IMR-90 (cell line): ENCODE measurements around the gene CANT1. TPM values are rescaled to one million over a fixed set of nuclear protein-coding genes. Genes with fewer than 3 reads are reported as not detected.

Experiments
- ATAC-seq: fragments of 200-7000 bp; cut with Tn5 transposase; 2 replicates; pipeline ENCODE4 v1.9.1; 2020; ENCODE audit warnings: low read depth, mild to moderate bottlenecking, moderate library complexity
- BruUV-seq: library from RNA; stranded (reverse); fragments of 400-500 nt; replicated peaks from 2 replicates; lab custom pipeline; 2021; lab: Mats Ljungman, UMichigan
- CTCF ChIA-PET: fragments of 300-600 bp; formaldehyde crosslinking; extraction: SDS; loops from one replicate; lab custom pipeline; 2021; ENCODE audit warnings: antibody characterized with exemption; lab: Yijun Ruan, JAX
- POLR2A ChIA-PET: fragments of 300-600 bp; sonication (Branson Sonifier 250); formaldehyde crosslinking; loops from one replicate; lab custom pipeline; 2022; ENCODE audit warnings: antibody characterized with exemption; ENCODE audit not compliant: unreplicated experiment; lab: Charles Lee
- DNase-seq: peaks from one replicate; pipeline ENCODE4 v3.0.0; 2013
- H2AFZ ChIP-seq: replicated peaks from 2 replicates; pipeline ENCODE3; 2013; ENCODE audit warnings: low read length, mild to moderate bottlenecking; ENCODE audit not compliant: poor library complexity
- H2AK5ac ChIP-seq: 2 replicates; pipeline ENCODE4 v1.6.1; 2013; ENCODE audit warnings: low read depth, low read length, inconsistent platforms
- H2AK9ac ChIP-seq: replicated peaks from 2 replicates; pipeline ENCODE3; 2013; ENCODE audit warnings: mild to moderate bottlenecking, low read depth, low read length, moderate library complexity; ENCODE audit not compliant: poor library complexity
- H2BK120ac ChIP-seq: 2 replicates; pipeline ENCODE4 v1.6.1; 2013; ENCODE audit warnings: low read depth, low read length, inconsistent platforms
- H2BK15ac ChIP-seq: 3 replicates; pipeline ENCODE4 v1.6.1; 2013; ENCODE audit warnings: low read depth, low read length, inconsistent platforms
- H2BK20ac ChIP-seq: 2 replicates; pipeline ENCODE4 v1.6.1; 2013; ENCODE audit warnings: low read depth, mild to moderate bottlenecking, inconsistent platforms, low read length, moderate library complexity
- H2BK5ac ChIP-seq: 2 replicates; pipeline ENCODE4 v1.6.1; 2013; ENCODE audit warnings: mild to moderate bottlenecking, low read depth, low read length, inconsistent platforms; ENCODE audit not compliant: poor library complexity, severe bottlenecking
- H3K14ac ChIP-seq: replicated peaks from 2 replicates; pipeline ENCODE4 v1.6.1; 2013; ENCODE audit warnings: low read depth, low read length, inconsistent platforms
- H3K18ac ChIP-seq: 2 replicates; pipeline ENCODE4 v1.6.1; 2013; ENCODE audit warnings: low read depth, low read length, control low read depth
- H3K23ac ChIP-seq: 2 replicates; pipeline ENCODE4 v1.6.1; 2013; ENCODE audit warnings: low read depth, low read length, inconsistent platforms
- H3K27ac ChIP-seq: 2 replicates; pipeline ENCODE4 v1.5.1; 2013; ENCODE audit warnings: mild to moderate bottlenecking, control low read depth, low read length; ENCODE audit not compliant: insufficient read depth
- H3K27me3 ChIP-seq: 2 replicates; pipeline ENCODE4 v1.6.1; 2013; ENCODE audit warnings: low read length; ENCODE audit not compliant: control insufficient read depth, insufficient read depth
- H3K36me3 ChIP-seq: 2 replicates; pipeline ENCODE4 v1.6.1; 2013; ENCODE audit warnings: low read length, mixed read lengths; ENCODE audit not compliant: control insufficient read depth, insufficient read depth
- H3K4ac ChIP-seq: 2 replicates; pipeline ENCODE4 v1.6.1; 2013; ENCODE audit warnings: low read depth, low read length, inconsistent platforms
- H3K4me1 ChIP-seq: 2 replicates; pipeline ENCODE4 v1.6.1; 2013; ENCODE audit warnings: low read length, mixed read lengths; ENCODE audit not compliant: control insufficient read depth, insufficient read depth
- H3K4me2 ChIP-seq: 2 replicates; pipeline ENCODE4 v1.6.1; 2013; ENCODE audit warnings: low read depth, mild to moderate bottlenecking, control low read depth, low read length, moderate library complexity
- H3K4me3 ChIP-seq: 2 replicates; pipeline ENCODE4 v1.5.1; 2013; ENCODE audit warnings: low read depth, mild to moderate bottlenecking, control low read depth, low read length, moderate library complexity; ENCODE audit not compliant: insufficient read depth
- H3K56ac ChIP-seq: 2 replicates; pipeline ENCODE4 v1.6.1; 2013; ENCODE audit warnings: low read length, inconsistent platforms; ENCODE audit not compliant: insufficient read depth; ENCODE audit errors: extremely low read depth
- H3K79me1 ChIP-seq, 2 experiments: 2 replicates each; pipeline ENCODE4 v1.6.1; 2013; ENCODE audit warnings: low read length in 2 of 2, inconsistent platforms in 1 of 2, low read depth in 1 of 2
- H3K9ac ChIP-seq: 2 replicates; pipeline ENCODE4 v1.6.1; 2013; ENCODE audit warnings: low read depth, low read length, control low read depth
- H3K9me1 ChIP-seq: 2 replicates; pipeline ENCODE4 v1.6.1; 2013; ENCODE audit warnings: low read length, inconsistent platforms; ENCODE audit not compliant: insufficient read depth
- H3K9me3 ChIP-seq: 2 replicates; pipeline ENCODE4 v1.6.1; 2013; ENCODE audit warnings: low read length; ENCODE audit not compliant: control insufficient read depth, insufficient read depth
- H4K20me1 ChIP-seq: 2 replicates; pipeline ENCODE4 v1.6.1; 2013; ENCODE audit warnings: low read length, inconsistent platforms; ENCODE audit not compliant: insufficient read depth
- H4K5ac ChIP-seq: 2 replicates; pipeline ENCODE4 v1.6.1; 2013; ENCODE audit warnings: mild to moderate bottlenecking, low read depth, low read length, control low read depth
- H4K8ac ChIP-seq, 2 experiments: 2 replicates each; pipeline ENCODE4 v1.6.1; 2013; ENCODE audit warnings: low read depth in 2 of 2, low read length in 2 of 2, control low read depth in 1 of 2, inconsistent platforms in 1 of 2
- H4K91ac ChIP-seq: 2 replicates; pipeline ENCODE4 v1.6.1; 2013; ENCODE audit warnings: low read depth, low read length, inconsistent platforms; ENCODE audit not compliant: insufficient read depth
- BHLHE40 ChIP-seq: fragments of 150-350 bp; IDR thresholded peaks from 2 replicates; pipeline ENCODE4 v1.6.1; 2016; ENCODE audit warnings: mild to moderate bottlenecking, low read depth, low read length
- CEBPB ChIP-seq: IDR thresholded peaks from 2 replicates; pipeline ENCODE4 v1.6.1; 2012; ENCODE audit warnings: low read depth, low read length, improper control_type of control experiment
- CHD1 ChIP-seq: IDR thresholded peaks from 2 replicates; pipeline ENCODE4 v1.6.1; 2012; ENCODE audit warnings: low read depth, low read length, improper control_type of control experiment
- FOS ChIP-seq: fragments of 150-350 bp; IDR thresholded peaks from 2 replicates; pipeline ENCODE4 v1.6.1; 2016; ENCODE audit warnings: low read depth, low read length
- MAFK ChIP-seq: IDR thresholded peaks from 2 replicates; pipeline ENCODE4 v1.6.1; 2012; ENCODE audit warnings: low read depth, low read length, improper control_type of control experiment
- MAZ ChIP-seq: IDR thresholded peaks from 2 replicates; pipeline ENCODE4 v1.6.1; 2012; ENCODE audit warnings: low read depth, mild to moderate bottlenecking, low read length, improper control_type of control experiment, moderate library complexity, borderline replicate concordance
- MXI1 ChIP-seq: IDR thresholded peaks from 2 replicates; pipeline ENCODE4 v1.6.1; 2012; ENCODE audit warnings: low read depth, mild to moderate bottlenecking, low read length, moderate library complexity, borderline replicate concordance
- POLR2A ChIP-seq: IDR thresholded peaks from 2 replicates; pipeline ENCODE4 v1.6.1; 2012; ENCODE audit warnings: mild to moderate bottlenecking, low read depth, low read length
- RAD21 ChIP-seq: IDR thresholded peaks from 2 replicates; pipeline ENCODE4 v1.6.1; 2012; ENCODE audit warnings: low read length, improper control_type of control experiment
- RCOR1 ChIP-seq: IDR thresholded peaks from 2 replicates; pipeline ENCODE4 v1.6.1; 2012; ENCODE audit warnings: mild to moderate bottlenecking, low read length, improper control_type of control experiment; ENCODE audit not compliant: insufficient replicate concordance
- RFX5 ChIP-seq: IDR thresholded peaks from 2 replicates; pipeline ENCODE4 v1.8.0; 2012; ENCODE audit warnings: low read depth, mild to moderate bottlenecking, low read length, moderate library complexity
- SMC3 ChIP-seq: fragments of 150-350 bp; IDR thresholded peaks from 2 replicates; pipeline ENCODE4 v1.6.1; 2016; ENCODE audit warnings: low read depth, mild to moderate bottlenecking, antibody characterized with exemption, low read length, moderate library complexity
- whole genome bisulfite sequencing, 2 experiments: methylation state at CpG; one replicate each; pipeline versions ENCODE4 v1.1.5 to v1.1.7; 2013; ENCODE audit warnings: missing lambda C conversion rate in 2 of 2; ENCODE audit not compliant: insufficient read length in 1 of 2; ENCODE audit errors: extremely low coverage in 2 of 2; 5-methylcytosine and 5-hydroxymethylcytosine counted together
- dilution Hi-C: fragments of 300-500 bp; cut with HindIII; formaldehyde crosslinking; loops from one replicate; pipeline ENCODE4 v1.14.3; 2018; ENCODE audit warnings: low sequenced_read_pairs; ENCODE audit not compliant: unreplicated experiment
- in situ Hi-C: fragments of 300-500 bp; cut with MboI; formaldehyde crosslinking; loops from 3 replicates; pipeline ENCODE4 v1.14.3; 2019; ENCODE audit warnings: low sequenced_read_pairs, inconsistent platforms, mixed read lengths
- intact Hi-C: fragments of 100-400 bp; cut with micrococcal nuclease; formaldehyde crosslinking; loops from 2 replicates; pipeline ENCODE4 v1.10.0; 2022
- polyA plus RNA-seq, 3 experiments: library from polyadenylated mRNA; depleted of rRNA; stranded (reverse); fragments of >200 nt; gene quantifications; 2 replicates each; pipeline ENCODE4 v1.2.3, GENCODE V29; 2012; ENCODE audit warnings: low replicate concordance in 1 of 3
- total RNA-seq: library from RNA; depleted of rRNA; stranded (reverse); fragments of >200 nt; gene quantifications from 2 replicates; pipeline ENCODE4 v1.2.3, GENCODE V29; 2012
- TF ChIP-seq, protein P1 (sequence below): fragments of 150-350 bp; IDR thresholded peaks from 2 replicates; pipeline ENCODE4 v1.6.1; 2017; ENCODE audit warnings: mild to moderate bottlenecking, antibody characterized with exemption, low read length, low read depth
- TF ChIP-seq, protein P2 (sequence below): conservative IDR thresholded peaks from 2 replicates; pipeline ENCODE4 v1.5.1; 2012; ENCODE audit warnings: mild to moderate bottlenecking, low read depth, low read length, improper control_type of control experiment
- TF ChIP-seq, protein P3 (sequence below): fragments of 150-350 bp; IDR thresholded peaks from 2 replicates; pipeline ENCODE4 v1.6.1; 2016; ENCODE audit warnings: low read depth, mild to moderate bottlenecking, low read length, moderate library complexity, borderline replicate concordance

Gene CANT1
- total and polyA plus RNA-seq, 2 of the 4 experiments (the other 2 are of a cell fraction): 51.8 to 73.4 TPM

DNA sequence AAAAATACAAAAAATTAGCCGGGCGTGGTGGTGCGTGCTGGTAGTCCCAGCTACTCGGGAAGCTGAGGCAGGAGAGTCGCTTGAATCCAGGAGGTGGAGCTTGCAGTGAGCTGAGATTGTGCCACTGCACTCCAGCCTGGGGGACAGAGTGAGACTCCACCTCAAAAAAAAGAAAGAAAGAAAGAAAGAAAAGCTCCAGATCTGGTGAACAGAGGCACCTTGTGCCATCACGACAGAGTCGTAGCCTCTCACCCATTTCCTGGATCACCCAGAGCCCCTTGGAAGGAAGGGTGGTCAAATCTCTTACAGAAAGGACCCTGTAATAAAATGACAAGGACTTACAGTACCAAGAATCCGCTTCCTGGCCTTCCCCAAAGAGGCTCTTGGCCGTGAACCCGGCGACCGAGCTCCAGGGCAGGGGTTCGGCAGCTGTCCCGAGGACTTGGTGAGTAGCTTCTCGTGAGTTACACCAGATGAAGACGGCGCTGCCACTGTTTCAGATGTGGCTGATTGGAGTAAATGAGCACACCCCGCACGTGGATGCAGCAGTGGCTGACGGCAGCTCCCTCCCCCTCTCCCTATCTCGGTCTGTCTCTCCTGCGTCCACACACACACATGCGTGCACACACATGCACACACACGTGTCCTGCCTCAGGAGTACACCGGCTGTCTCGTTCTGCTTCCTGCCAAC lies 43.3 kb downstream of the CANT1 start:
- no peak overlapping the region for H3K4me3 ChIP-seq
- peaks cover 0 to 17% of the 10 kb centered on the region in 2 experiments; a peak in 2 of 4 replicates for H3K79me1 ChIP-seq
- H4K8ac ChIP-seq: no peak overlapping the region
- no peaks in the 10 kb centered on the region for H3K27me3 ChIP-seq
- H3K36me3 ChIP-seq: peaks cover 17% of the 10 kb centered on the region; the same call in 1 of the 2 replicates
- H3K56ac ChIP-seq: no peak overlapping the region
- H2AK9ac ChIP-seq: no peak overlapping the region
- H3K18ac ChIP-seq: no peak overlapping the region
- H2BK120ac ChIP-seq: no peak overlapping the region
- no peak overlapping the region for H2BK5ac ChIP-seq
- in situ Hi-C loops (loop anchor here (5.0 to 25.0 kb wide), 2 partner anchors 104 to 479 kb away; no protein-coding TSS in a partner anchor), intact Hi-C loops (no loop called here), dilution Hi-C loops (no loop called here)
- no peak overlapping the region for H4K91ac ChIP-seq
- no peak overlapping the region for H3K14ac ChIP-seq
- POLR2A ChIA-PET: interaction anchor here (0.8 kb wide), 1 partner anchor 33 kb away, joined by 5 read pairs; no protein-coding TSS in a partner anchor
- H2BK15ac ChIP-seq: no peak overlapping the region
- TF ChIP-seq RCOR1 (no peak), MAFK (no peak), RFX5 (no peak), BHLHE40 (no peak), SMC3 (no peak), MAZ (no peak), MXI1 (no peak), FOS (no peak), CEBPB (no peak), CHD1 (no peak), POLR2A (no peak), RAD21 (no peak)
- TF ChIP-seq, protein P1, sequence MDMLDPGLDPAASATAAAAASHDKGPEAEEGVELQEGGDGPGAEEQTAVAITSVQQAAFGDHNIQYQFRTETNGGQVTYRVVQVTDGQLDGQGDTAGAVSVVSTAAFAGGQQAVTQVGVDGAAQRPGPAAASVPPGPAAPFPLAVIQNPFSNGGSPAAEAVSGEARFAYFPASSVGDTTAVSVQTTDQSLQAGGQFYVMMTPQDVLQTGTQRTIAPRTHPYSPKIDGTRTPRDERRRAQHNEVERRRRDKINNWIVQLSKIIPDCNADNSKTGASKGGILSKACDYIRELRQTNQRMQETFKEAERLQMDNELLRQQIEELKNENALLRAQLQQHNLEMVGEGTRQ: no peak
- TF ChIP-seq, protein P2, sequence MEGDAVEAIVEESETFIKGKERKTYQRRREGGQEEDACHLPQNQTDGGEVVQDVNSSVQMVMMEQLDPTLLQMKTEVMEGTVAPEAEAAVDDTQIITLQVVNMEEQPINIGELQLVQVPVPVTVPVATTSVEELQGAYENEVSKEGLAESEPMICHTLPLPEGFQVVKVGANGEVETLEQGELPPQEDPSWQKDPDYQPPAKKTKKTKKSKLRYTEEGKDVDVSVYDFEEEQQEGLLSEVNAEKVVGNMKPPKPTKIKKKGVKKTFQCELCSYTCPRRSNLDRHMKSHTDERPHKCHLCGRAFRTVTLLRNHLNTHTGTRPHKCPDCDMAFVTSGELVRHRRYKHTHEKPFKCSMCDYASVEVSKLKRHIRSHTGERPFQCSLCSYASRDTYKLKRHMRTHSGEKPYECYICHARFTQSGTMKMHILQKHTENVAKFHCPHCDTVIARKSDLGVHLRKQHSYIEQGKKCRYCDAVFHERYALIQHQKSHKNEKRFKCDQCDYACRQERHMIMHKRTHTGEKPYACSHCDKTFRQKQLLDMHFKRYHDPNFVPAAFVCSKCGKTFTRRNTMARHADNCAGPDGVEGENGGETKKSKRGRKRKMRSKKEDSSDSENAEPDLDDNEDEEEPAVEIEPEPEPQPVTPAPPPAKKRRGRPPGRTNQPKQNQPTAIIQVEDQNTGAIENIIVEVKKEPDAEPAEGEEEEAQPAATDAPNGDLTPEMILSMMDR: no peak
- TF ChIP-seq, protein P3, sequence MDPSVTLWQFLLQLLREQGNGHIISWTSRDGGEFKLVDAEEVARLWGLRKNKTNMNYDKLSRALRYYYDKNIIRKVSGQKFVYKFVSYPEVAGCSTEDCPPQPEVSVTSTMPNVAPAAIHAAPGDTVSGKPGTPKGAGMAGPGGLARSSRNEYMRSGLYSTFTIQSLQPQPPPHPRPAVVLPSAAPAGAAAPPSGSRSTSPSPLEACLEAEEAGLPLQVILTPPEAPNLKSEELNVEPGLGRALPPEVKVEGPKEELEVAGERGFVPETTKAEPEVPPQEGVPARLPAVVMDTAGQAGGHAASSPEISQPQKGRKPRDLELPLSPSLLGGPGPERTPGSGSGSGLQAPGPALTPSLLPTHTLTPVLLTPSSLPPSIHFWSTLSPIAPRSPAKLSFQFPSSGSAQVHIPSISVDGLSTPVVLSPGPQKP: no peak
- no peak overlapping the region for H3K23ac ChIP-seq
- H2BK20ac ChIP-seq: no peak overlapping the region
- no peaks in the 10 kb centered on the region for H3K9me1 ChIP-seq
- no peak for ATAC-seq
- 0 out of 2 replicates have a peak overlapping the region, but pooled peaks have one; percentile 14 for H2AK5ac ChIP-seq
- CTCF ChIA-PET: no interaction called here
- no peak overlapping the region for H4K5ac ChIP-seq
- no peaks in the 10 kb centered on the region for H3K9me3 ChIP-seq
- no peak for DNase-seq
- no peak overlapping the region for H3K4ac ChIP-seq
- H2AFZ ChIP-seq: no peak overlapping the region
- no peak overlapping the region for H3K9ac ChIP-seq
- H4K20me1 ChIP-seq: peaks cover 5% of the 10 kb centered on the region; the same call in 1 of the 2 replicates
- BruUV-seq: no TSS peak
- peaks cover 2% of the 10 kb centered on the region; the same call in 1 of the 2 replicates for H3K4me1 ChIP-seq
- no peak overlapping the region for H3K4me2 ChIP-seq
- 84% methylated on average over 22 of the region's 26 CpGs; no CpG with 5 or more reads in 1 of the 2 experiments for WGBS, 2 experiments
- H3K27ac ChIP-seq: no peak overlapping the region
